Superior temporal gyrus (tissue), 1 donor: ENCODE data around the gene CAB39L.

ENCODE experiments used
- DNase-seq: peaks from one replicate; pipeline ENCODE4 v3.0.0-alpha.2; 2016; ENCODE audit errors: extremely low spot score

CAB39L gene

GRCh38 chr13:49443704-49444523 is at the start of gene CAB39L, which contains the start of gene SETDB2:
Gene CAB39L (minus strand): TSS chr13:49444064. CDS start chr13:49382910, 61,154 bp downstream.
Gene SETDB2 (plus strand): TSS chr13:49444274. CDS start chr13:49451894, 7,620 bp downstream.
- peak; percentile 98 for DNase-seq

GRCh38 chr13:49488563-49488962 is 44.7 kb upstream of the CAB39L start:
- DNase-seq, result no peak

GRCh38 chr13:49481788-49482187 is 37.9 kb upstream of the CAB39L start:
- no peak for DNase-seq

GRCh38 chr13:49476529-49476928 is 32.7 kb upstream of the CAB39L start:
- DNase-seq, result no peak

- DNase-seq, result no peak
Observed at GRCh38 chr13:49472186-49472585, 28.3 kb upstream of the CAB39L start.

- DNase-seq, result no peak
Observed at GRCh38 chr13:49466292-49466838, 22.5 kb upstream of the CAB39L start.

- DNase-seq, result no peak
Observed at GRCh38 chr13:49464621-49465325, 20.9 kb upstream of the CAB39L start.

GRCh38 chr13:49464085-49464484 is 20.2 kb upstream of the CAB39L start:
- DNase-seq, result no peak

- DNase-seq, result no peak
Observed at GRCh38 chr13:49459580-49459979, 15.7 kb upstream of the CAB39L start.

GRCh38 chr13:49457221-49457620 is 13.4 kb upstream of the CAB39L start:
- DNase-seq, result no peak

GRCh38 chr13:49456156-49456555 is 12.3 kb upstream of the CAB39L start:
- DNase-seq, result no peak

- no peak for DNase-seq
Observed at GRCh38 chr13:49455007-49455398, 11.1 kb upstream of the CAB39L start.

- no peak for DNase-seq
Observed at GRCh38 chr13:49454388-49455006, 10.6 kb upstream of the CAB39L start.

- no peak for DNase-seq
Observed at GRCh38 chr13:49453465-49453864, 9.6 kb upstream of the CAB39L start.

- DNase-seq, result no peak
Observed at GRCh38 chr13:49452725-49453457, 9.0 kb upstream of the CAB39L start.

GRCh38 chr13:49450105-49450819 is 6.4 kb upstream of the CAB39L start:
- DNase-seq, result no peak

GRCh38 chr13:49448753-49449152 is 4.9 kb upstream of the CAB39L start:
- DNase-seq, result no peak

GRCh38 chr13:49446473-49446872 is 2.6 kb upstream of the CAB39L start:
- DNase-seq, result no peak

- DNase-seq, result peak; percentile 67
Observed at GRCh38 chr13:49444524-49445395, 896 bp upstream of the CAB39L start.

- peak; percentile 81 for DNase-seq
Observed at GRCh38 chr13:49443357-49443703, 534 bp downstream of the CAB39L start.
